Mesothelial cell of epicardium (in vitro differentiated cells): ENCODE results near the gene GPR151. TPM values are rescaled to one million over a fixed set of nuclear protein-coding genes. Genes with fewer than 3 reads are reported as not detected.

Experiments
- DNase-seq, 2 experiments: peaks; one replicate each; pipeline ENCODE4 v3.0.0; 2021; ENCODE audit warnings: low spot score in 2 of 2; ENCODE audit not compliant: unreplicated experiment in 2 of 2
- H3K27ac Mint-ChIP-seq: 2 replicates; pipeline ENCODE4 v1.8.0; 2021; ENCODE audit warnings: mixed read lengths
- H3K27me3 Mint-ChIP-seq: 2 replicates; pipeline ENCODE4 v1.8.0; 2021; ENCODE audit warnings: low read depth, mixed read lengths
- H3K36me3 Mint-ChIP-seq: 2 replicates; pipeline ENCODE4 v1.8.0; 2021; ENCODE audit warnings: mixed read lengths
- H3K4me1 Mint-ChIP-seq: 2 replicates; pipeline ENCODE4 v1.8.0; 2021; ENCODE audit warnings: mixed read lengths
- H3K4me3 Mint-ChIP-seq: 2 replicates; pipeline ENCODE4 v1.8.0; 2021; ENCODE audit warnings: mild to moderate bottlenecking, moderate library complexity, mixed read lengths
- H3K9me3 Mint-ChIP-seq: 2 replicates; pipeline ENCODE4 v1.8.0; 2021; ENCODE audit warnings: mixed read lengths
- CTCF ChIP-seq: fragments of 200-600 bp; sonication (generic); IDR thresholded peaks from one replicate; pipeline ENCODE4 v1.5.0; 2021; ENCODE audit warnings: antibody characterized with exemption; ENCODE audit not compliant: unreplicated experiment
- total RNA-seq: library from RNA; stranded (reverse); gene quantifications from 3 replicates; pipeline ENCODE4 v1.2.1, GENCODE V29; 2021

The GPR151 gene
- total RNA-seq, 1 donor from 2014 or later = not detected

GRCh38 chr5:146499680-146500079 lies 16.3 kb downstream of the GPR151 start:
- DNase-seq = no peak
- no peak for TF ChIP-seq CTCF
- Mint-ChIP-seq H3K36me3 (peaks cover 37% of the 10 kb centered on the region), H3K4me1 (no peaks in the 10 kb centered on the region), H3K27me3 (no peaks in the 10 kb centered on the region), H3K4me3 (no peak overlapping the region), H3K9me3 (no peaks in the 10 kb centered on the region), H3K27ac (no peak overlapping the region)

DNA sequence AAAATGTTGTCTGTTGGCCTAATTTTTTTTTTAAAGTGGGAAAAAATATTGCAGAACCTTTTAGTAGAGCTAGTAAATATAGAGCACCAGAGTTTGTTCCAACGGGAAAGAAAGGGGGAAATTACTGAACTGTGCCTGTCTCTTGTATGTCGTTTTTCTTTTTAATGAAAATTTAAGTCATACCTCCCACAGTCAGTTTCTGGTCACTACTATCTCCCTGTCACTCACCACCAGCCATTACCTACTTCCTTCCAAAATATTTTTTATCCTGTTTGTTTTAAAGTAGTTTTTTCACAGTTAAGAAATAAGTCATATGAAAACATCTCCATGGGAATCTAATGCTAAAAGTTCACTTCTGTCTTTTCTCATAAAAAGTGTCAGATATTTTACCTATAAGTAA lies 21.3 kb downstream of the GPR151 start:
- no peaks in the 10 kb centered on the region for H3K9me3 Mint-ChIP-seq
- peak overlapping the region; percentile 45 for H3K27ac Mint-ChIP-seq
- H3K4me3 Mint-ChIP-seq = no peak overlapping the region
- peaks cover 39% of the 10 kb centered on the region for H3K36me3 Mint-ChIP-seq
- no peak for DNase-seq
- H3K4me1 Mint-ChIP-seq = no peaks in the 10 kb centered on the region
- no peak for TF ChIP-seq CTCF
- H3K27me3 Mint-ChIP-seq = no peaks in the 10 kb centered on the region

DNA sequence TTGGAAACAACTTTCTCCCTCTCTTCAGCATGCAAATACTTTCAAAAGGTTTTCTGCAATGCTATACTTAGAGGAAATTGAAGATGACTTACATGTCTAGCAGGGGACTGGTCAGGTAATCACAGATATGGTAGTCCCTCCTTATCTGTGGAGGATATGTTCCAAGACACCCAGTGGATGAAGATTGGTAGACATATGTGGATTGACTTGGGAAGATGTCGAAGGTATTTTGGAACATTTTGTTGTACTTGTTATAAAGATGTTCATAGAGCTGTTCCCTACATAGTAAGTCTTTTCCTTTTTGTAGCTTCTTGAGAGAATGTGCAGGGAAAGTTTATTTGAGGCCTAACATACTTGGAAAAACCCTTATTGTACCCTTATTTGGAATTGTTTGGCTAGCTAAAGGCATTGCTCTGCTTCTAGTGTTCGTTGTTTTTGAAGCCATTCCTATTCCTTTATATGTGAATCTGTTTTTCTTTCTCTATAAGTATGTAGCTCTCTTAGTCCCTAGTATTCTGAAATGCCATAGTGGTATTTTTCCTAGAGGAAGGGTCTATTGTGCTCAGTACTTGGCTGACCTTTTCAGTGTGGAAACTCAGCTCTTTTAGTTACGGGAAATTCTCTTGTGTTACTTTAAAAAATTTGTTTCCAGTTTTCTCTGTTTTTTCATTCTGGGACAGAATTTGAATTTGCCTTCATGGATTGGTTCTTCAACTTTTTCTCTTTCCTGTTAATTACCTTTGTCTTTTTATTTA lies 25.7 kb downstream of the GPR151 start:
- DNase-seq = no peak
- H3K36me3 Mint-ChIP-seq = peaks cover 47% of the 10 kb centered on the region
- no peak overlapping the region for H3K27ac Mint-ChIP-seq
- H3K4me1 Mint-ChIP-seq = no peaks in the 10 kb centered on the region
- no peak overlapping the region for H3K4me3 Mint-ChIP-seq
- H3K9me3 Mint-ChIP-seq = peaks cover 6% of the 10 kb centered on the region
- no peaks in the 10 kb centered on the region for H3K27me3 Mint-ChIP-seq
- TF ChIP-seq CTCF = no peak

DNA sequence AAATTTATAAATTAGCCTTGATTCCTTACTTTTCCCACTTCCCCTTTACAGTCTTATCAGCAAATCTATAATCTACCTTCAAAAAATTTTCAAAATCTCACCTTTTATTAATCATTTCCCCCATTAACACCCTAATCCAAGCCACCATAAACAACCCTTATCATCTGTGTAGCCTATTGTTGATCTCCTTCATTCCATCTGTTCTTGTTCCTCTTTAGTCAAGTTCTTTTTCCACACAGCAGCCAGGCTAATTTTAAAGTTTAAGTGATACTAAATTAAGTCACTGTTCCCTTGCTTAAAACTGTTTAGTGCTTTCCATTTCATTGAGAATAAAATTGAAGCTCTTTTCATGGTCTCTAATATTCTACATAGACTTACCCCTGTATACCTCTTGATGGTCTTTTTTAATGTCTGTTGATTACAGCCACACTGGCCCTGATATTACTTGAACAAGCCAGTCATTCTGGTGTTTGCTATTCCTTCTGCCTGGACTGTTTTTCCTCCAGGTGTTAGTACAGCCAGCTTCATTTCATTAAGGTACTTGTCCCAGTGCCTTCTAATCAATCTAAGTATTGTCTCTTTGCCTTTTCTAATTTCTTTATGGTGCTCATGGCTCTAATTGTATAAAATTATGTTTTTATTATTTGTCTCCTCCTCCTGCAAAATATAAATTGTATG lies 31.1 kb downstream of the GPR151 start:
- H3K27me3 Mint-ChIP-seq = no peaks in the 10 kb centered on the region
- no peak for TF ChIP-seq CTCF
- peaks cover 6% of the 10 kb centered on the region for H3K9me3 Mint-ChIP-seq
- DNase-seq = no peak
- H3K4me3 Mint-ChIP-seq = no peak overlapping the region
- peaks cover 51% of the 10 kb centered on the region for H3K36me3 Mint-ChIP-seq
- H3K4me1 Mint-ChIP-seq = no peaks in the 10 kb centered on the region
- no peak overlapping the region for H3K27ac Mint-ChIP-seq

GRCh38 chr5:146482775-146483174 lies 33.2 kb downstream of the GPR151 start:
- peaks cover 38% of the 10 kb centered on the region for H3K36me3 Mint-ChIP-seq
- DNase-seq = no peak
- H3K9me3 Mint-ChIP-seq = peaks cover 6% of the 10 kb centered on the region
- no peak overlapping the region for H3K4me3 Mint-ChIP-seq
- no peaks in the 10 kb centered on the region for H3K4me1 Mint-ChIP-seq
- no peak overlapping the region for H3K27ac Mint-ChIP-seq
- no peaks in the 10 kb centered on the region for H3K27me3 Mint-ChIP-seq
- TF ChIP-seq CTCF = no peak
